Stimulated activated CD8-positive, alpha-beta memory T cell treated with anti-CD3 and anti-CD28 coated beads, Interleukin-15, amount 100 ng/mL, for 4 hours (primary cell): ENCODE results near the gene DENND6A.
"Not testable (repeated sequence)": the region's sequence is repeated elsewhere in the genome, so short reads cannot be mapped to it uniquely, and the experiment has no call there.

Source experiments
- DNase-seq, 2 donors: peaks; one replicate each; pipeline ENCODE4 v3.0.0-alpha.2; 2020; ENCODE audit warnings: low read depth in 2 of 2

DENND6A gene

DNA sequence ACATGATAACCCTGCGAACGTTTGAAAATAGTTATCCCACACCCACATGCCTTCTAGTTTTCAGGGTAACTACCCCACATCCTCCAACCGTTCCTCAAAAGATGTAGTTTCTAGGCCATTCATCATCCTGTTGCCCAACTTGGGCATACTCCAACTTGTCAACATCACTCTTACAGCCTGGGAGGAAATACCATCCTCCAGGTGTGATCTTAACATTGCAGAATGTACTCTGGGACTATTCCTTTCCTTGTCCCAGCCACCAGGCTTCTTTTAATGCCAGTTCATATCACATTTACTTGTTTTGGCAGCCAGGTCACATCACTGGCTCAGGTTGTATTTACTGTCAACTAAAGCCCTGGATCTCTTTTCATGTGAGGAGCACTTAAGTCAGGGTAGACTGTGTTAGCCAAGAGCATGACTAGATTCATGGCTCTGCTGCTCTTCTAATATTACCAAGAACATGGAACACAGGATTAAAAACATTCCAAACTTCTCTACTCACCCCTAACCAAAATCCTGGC is 4.0 kb upstream of the DENND6A start:
- no peak for DNase-seq

DNA sequence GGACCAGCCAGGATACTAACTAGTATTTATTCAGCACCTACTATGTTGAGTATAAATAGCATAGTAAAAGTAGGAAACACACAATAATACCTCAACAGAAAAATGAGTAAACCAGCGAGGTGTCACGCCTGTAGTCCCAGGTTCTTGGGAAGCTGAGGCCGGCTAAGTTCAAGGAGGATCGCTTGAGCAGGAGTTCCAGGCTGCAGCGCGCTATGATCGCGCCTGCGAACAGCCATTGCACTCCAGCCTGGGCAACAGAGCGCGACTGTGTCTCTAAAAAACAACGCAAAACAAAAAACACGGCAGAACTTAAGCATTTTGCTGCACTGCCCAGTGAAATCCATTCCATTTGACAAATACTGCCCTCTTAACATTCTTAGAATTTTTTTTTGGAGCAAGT is 1.3 kb upstream of the DENND6A start:
- no peak for DNase-seq

DNA sequence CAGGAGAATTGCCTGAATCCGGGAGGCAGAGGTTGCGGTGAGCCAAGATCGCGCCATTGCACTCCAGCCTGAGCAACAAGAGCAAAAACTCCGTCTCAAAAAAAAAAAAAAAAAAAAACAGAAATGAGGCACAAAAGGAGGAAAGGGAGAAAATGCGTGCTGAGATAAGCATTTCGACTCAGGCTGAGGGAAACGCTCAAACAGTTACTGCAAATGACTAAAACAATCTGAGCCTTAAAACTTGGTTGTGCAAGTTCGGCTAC is 813 bp downstream of the DENND6A start:
- not testable (repeated sequence) for DNase-seq

DNA sequence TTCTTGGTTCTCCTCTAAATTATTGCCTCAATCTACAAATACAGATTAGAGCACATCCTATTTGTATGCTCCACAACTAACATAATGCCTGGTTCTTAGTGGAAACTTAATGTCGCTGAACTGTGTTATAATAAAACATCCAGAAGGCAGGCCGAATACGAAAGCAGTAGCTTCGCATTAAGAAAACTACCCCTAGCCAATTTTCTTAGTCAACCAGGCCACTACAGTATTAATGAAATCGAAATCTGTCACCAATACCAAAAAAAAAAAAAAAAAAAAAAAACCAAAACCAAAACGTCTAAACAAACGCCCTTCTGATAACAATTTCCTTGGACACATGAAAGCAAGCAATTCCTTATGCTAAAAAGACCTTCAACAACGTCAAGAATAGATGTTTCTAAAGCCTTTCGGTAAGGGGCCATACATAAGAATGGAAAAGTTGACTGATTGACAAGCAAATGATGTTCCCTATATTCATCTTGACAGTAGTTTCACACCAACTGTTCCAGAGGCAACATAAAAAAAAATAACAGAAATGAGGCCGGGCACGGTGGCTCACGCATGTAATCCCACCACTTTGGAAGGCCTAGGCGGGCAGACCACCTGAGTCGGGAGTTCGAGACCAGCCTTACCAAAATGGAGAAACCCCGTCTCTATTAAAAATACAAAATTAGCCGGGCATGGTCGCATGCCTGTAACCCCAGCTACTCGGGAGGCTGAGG is 1.3 kb downstream of the DENND6A start:
- no peak for DNase-seq

DNA sequence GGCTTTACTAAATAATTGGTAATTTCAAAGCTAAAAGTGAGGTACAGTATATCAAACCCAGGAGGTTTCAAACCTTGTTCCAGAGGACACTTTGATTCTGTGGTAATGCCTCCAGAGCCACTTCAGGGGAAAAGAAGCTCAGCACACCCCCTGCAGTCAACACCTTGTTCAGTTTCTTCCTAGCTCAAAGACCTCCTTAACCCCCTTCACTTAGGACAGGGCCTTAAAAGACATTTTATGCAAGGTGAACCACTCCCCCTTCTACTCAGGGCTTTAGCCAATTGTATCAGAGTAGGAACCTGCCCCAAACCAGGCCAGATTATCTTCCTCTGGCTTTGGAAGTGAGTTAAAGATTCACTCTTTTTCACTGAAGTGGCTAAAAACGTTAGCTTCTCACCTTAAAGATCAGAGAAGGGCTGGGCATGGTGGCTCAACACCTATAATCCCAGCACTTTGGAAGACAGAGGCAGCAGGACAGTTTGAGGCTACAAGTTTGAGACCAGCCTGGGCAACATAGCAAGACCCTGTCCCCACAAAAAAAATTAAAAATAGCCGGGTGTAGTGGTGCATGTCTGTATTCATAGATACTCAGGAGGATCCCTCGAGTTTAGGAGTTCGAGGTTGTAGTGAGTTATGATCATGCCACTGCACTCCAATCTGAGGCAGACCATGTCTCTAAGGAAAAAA is 3.4 kb downstream of the DENND6A start:
- DNase-seq, result no peak

DNA sequence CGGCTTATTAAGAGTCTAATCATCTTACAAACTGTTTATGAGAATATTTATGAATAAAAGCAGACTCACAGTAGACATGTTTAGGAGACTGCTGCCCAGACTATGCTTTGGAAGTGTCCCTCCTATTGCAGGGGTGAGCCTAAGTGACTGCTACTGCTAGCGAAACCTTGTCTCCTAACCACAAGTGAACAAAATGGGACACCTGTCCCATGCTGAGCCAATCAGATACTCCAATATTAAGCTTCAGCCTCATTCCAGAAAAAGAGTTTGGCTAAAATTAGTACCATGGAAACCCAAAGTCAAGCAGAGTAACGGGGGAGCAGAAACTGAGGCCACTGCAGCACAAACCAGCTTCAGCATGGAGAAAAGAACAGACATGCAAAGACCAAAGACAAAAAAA is 4.6 kb downstream of the DENND6A start:
- DNase-seq, result no peak

DNA sequence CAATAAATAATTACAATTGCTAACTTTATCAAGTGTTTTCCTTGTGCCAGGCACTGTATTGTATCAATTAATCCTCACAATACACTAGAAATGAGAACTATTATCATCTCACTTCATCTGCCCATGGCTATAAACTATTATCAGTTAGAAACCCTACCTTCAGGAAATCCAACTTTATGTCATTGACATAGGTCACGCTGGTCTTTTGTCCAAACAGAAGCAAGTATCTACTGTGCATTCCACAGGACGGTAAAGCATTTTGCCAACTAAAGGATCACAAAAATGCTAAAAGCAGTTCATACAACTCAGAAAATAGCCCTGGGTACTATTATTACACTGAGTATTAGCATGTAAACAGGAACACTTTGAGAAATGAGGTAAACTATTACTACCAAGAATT is 9.6 kb downstream of the DENND6A start:
- no peak for DNase-seq

DNA sequence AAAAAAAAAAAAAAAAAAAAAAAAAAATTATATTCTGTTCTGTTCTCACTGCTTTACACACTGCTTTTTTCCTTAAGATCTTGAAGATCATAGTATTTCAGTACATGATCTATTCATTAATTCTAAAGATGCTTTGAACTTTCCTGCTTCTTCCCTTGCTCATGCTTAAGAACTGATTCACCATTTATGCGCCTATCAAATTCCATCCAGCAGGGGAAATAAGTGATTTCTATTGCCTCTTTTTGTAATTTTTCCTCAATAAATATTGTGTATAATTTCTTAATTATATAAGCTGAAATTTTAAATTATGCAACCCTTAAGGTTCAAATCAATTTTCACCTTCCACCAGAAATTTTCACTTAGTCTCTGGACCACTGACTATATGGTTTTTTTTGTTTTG is 10.6 kb downstream of the DENND6A start:
- DNase-seq, result no peak

DNA sequence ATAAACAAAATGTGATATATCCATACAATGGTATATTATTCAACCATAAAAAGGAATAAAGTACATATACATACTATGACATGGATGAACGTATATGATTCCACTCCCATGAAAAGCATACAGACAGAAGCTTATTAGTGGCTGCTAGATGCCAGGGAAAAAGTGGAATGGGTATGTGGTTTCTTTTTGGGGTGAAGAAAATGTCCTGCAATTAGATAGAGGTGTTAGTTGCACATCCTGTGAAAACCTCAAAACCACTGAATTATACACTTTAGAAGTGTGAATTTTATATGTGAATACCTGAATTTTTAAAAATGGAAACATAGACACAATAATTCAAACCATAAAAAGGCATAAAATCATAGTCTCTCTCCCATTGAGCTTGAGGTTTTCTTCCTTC is 11.2 kb downstream of the DENND6A start:
- no peak for DNase-seq

DNA sequence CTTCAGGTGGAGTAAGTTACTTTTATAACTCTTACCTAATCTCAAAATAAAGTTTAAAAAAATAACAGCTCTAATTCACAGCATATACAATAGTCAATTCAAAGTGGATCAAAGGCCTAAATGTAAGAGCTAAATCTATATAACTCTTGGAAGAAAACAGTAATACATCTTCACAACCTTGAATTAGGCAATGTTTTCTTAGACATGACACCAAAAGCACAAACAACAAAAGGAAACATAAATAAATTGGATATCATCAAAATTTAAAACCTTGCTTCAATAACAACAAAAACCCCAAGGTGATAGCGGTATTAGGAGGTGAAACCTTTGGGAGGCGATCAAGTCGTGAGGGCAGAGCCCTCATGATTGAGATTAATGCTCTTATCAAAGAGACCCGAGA is 12.8 kb downstream of the DENND6A start:
- DNase-seq, result no peak

DNA sequence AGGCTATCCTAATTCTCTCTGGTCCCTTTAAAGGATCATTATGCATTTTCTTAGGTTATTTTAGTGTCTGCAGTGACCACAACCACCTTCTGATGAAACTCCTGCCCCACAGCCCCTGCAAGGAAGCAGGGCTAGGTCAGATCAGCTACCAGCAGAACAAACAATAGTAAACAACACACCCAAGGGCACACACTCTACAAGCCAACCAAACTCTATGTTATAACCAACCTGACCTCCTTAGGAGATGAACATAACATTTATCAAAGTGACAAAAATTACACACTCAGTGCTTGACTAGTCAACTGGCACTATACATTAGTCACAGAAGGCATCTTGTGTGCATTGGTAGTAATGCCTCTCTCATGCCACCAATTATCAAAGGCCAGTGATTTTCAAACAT is 17.3 kb downstream of the DENND6A start:
- DNase-seq, result no peak

DNA sequence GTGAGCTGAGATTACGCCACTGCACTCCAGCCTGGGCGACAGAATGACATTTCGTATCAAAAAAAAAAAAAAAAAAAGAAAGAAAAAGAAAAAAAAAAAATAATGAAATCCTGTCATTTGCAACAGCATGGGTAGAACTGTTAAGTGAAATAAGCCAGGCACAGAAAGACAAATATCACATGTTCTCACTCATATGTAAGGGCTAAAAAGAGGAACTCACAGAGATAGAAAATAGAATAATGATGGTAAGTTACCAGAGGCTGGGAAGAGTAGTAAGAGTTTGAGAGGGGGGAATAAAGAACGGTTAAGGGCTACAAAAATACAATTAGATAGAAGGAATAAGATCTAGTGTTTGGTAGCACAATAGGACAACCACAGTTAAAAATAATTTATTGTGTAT is 19.7 kb downstream of the DENND6A start:
- DNase-seq, result no peak

DNA sequence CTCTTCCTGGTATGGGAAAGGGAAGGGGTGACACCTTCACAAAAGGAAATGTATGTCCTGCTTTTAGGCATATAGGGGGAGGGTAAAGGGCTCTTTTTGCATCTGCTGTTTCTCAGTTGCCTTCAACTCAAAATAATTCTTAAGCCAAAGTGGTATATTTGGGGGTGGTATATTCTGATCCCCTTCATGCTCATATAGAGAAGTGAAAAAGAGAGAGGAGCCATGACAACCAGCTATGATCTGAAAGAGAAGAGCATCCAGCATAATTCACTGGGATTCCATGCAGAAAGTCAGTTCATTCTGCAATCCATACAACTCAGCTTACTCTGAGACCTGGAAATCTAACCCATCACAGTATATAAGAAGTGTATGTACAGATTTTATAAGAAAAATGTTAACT is 22.3 kb downstream of the DENND6A start:
- no peak for DNase-seq

DNA sequence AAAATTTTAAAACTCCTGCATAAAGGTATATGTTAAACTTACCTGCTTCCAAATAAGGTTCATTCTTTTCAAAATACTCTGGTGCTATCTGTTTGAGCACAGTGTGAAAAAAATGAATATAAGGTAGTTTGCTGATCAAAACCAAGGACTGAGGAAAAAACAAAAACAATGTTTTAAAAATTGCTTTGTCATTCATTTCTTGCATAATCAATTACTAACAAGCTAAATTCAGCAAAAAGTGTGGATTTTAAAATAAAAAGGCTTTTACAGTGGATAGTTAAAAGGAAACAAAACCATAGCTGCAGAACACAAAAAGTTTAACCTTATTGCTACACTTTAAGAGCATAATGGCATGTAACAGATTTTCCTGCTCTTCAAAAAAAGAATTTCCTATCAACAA is 31.5 kb downstream of the DENND6A start:
- no peak for DNase-seq

DNA sequence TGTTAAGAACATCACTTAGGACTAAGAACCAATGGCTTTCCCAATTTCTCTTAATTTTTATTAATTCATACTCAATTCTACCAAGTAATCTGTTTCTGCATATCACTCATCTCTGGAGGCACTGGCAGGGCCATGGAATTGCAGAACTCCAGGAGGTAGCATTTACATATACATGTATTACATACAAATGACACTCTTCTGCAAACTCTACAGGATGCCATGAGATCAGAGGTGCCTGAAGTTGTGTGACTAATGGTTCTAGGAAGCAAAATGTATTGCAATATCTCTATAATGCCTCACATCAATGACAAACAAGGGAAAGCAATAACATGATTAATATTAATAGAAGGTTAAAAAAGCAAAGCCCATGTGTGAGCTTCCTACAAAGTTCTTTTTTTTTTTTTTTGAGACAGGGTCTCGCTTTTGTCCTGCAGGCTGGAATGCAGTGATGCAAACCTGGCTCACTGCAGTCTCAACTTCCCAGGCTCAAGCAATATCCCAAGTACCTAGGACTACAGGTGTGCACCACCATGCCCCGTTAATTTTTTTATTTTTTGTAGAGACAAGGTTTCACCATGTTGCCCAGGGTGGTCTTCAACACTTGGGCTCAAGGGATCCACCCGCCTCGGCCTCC is 33.0 kb downstream of the DENND6A start:
- no peak for DNase-seq

DNA sequence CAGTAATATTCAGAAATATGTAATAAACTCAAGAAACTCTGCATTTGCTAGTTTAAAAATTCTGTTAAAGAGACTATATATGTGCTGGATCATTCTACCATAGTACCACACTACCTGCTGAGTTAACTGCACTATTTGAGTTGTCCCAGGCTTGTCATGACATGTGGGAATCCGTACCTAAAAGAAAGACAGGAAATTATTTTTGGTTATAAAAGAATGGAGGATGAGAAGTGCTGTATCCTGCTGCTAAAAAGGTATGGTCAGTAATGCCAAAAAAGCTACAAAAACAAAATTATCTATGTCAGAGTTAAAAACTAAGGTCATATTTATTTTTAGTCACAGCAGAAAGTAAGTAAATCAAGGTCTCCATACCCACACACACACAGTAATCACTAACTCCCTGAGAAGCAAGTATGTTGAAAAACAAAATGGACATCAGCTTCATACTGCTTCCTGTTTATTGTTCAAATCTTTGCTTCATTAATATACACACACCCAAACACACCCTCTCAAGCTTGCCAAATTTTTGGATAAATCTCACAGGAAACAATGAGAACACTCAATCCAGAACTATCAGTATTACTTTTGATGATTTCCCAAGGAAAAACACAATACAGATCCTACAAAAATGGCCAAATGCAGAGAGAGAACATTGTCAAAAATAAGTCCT is 33.7 kb downstream of the DENND6A start:
- DNase-seq, result no peak

DNA sequence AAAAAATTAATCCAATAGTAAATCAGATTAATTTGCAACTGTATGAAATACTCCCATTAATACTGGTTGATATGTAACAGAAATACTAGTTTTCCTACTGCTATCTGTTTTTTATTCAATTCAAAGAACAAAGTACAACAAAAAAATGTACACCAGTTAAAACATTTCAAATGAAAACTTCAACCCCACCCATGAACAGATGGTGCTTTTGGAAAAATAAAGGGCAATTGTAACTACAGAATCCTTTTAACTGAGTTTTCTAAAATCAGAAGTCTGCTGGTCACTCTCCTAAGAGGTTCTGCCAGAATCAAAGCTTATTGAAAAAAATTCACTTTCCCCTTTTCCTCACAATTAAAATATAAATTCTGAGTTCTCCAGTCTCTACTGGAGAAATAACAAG is 34.3 kb downstream of the DENND6A start:
- DNase-seq, result no peak

DNA sequence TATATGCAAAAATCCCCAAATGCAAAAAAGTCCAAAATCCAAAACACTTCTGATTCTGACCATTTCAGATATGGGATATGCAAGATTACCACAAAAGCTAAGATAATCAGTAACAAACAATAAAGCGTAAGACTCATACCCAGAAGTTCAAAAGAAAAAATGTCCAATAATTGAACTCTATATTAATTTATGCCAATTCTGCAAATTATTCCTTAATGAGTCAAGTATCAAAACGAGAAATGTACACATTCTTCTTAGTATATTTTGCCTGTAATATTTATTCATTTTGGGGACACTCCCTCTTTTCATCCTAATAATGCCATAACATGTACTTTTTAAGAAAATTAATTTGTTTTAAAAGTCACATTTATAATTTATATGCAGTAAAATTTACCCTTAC is 37.1 kb downstream of the DENND6A start:
- DNase-seq, result no peak

DNA sequence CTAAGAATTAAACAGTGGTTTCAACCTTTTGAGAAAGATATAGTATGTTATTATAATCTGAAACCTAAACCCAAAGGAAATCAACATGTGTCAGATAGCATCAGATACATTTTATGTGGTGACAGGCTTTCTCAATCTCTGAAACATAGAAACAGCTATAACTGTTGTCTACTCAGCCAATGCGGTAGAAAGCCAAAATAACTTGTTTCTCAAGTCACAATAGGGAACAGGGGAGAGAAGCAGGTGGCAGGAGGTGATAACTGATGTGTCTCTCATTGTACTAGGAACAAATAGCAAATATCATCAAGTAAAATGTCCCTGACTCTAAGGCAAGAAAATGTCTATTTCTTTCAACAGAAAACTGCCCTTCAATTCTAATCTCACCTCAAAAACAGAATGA is 38.6 kb downstream of the DENND6A start:
- no peak for DNase-seq

DNA sequence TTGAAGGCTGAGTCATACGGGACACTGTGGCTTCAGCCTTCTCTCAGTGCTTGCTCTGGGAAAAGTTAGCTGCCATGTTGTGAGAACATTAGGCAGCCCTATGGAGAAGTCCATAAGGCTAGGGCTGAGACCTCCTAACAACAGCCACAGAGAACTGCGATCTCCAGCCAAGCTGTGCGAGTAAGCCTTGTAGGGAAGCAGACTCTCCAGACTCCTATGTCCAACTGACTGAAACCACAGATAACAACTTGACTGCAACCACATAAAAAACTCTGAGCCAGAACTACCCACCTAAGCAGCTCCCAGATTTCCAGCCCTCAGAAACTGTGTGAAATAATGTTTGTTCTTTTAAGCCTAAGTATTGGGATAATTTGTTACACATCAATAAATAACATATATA is 40.7 kb downstream of the DENND6A start:
- DNase-seq, result no peak

DNA sequence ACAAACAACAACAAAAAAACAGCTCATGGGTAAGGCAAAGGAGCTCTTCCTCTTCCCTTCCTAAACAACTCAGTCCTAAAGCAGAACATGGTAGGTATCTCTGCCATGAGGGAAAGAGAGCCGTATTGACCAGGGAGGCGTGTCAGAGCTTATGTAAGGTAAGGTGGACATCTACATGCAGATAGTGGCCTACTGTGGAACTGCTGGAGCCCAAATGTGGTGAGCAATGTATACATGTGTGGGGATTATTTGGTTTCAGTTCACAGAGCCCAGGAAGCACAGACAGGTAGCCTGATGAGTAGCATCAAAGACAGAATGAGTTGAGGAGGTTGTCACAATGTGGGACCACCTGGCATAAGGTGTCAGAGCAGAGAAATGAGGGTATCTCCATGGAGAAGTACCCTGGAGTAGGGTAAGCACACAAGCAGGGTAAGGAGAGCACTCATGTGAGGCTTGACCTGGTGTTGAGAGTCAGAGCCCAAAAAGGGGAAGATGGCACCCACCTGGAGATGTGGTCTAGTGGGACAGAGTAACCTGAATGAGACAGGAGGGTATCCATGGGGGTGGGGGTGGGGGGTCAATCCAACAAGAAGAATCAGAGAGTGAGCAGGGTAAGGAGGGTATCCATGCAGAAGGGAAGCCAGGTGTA is 45.5 kb downstream of the DENND6A start:
- no peak for DNase-seq

DNA sequence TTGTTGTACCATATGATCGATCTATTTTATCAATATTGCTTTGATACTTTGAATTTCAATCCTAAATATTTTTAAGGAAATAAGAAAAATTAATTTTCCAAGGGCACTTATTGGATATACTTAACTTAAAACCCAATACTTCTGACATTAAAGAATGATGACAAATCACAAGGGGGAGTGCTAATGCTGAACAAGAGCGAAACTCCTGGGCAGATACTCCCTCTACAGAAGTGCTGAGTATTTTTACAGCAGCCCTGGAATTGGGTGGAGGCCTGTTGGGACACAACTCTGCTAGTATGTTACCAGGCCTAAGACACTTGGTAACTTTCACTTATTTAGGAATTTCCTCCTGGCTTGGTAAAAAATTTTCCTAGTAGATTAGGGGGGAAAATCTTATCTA is 46.2 kb downstream of the DENND6A start:
- DNase-seq, result no peak
